GM23248 (cell line): ENCODE results near the gene TUBAL3.

Experiments
- EZH2 ChIP-seq: fragments of 200-600 bp; sonication (generic); IDR thresholded peaks from 2 replicates; pipeline ENCODE4 v1.6.1; 2018; ENCODE audit warnings: antibody characterized with exemption, mild to moderate bottlenecking; ENCODE audit not compliant: insufficient read depth, poor library complexity, severe bottlenecking
- EZH2phosphoT487 ChIP-seq: fragments of 200-600 bp; sonication (generic); IDR thresholded peaks from 2 replicates; pipeline ENCODE4 v1.6.1; 2018; ENCODE audit warnings: antibody characterized with exemption, moderate library complexity, mild to moderate bottlenecking, low read depth; ENCODE audit not compliant: insufficient read depth

GRCh38 chr10:5453749-5454489 is 49.3 kb upstream of the TUBAL3 start:
- TF ChIP-seq EZH2 = no peak
- TF ChIP-seq EZH2phosphoT487 = no peak
